IMR-90 (cell line): ENCODE data around the gene MED17. TPM values are rescaled to one million over a fixed set of nuclear protein-coding genes. Genes with fewer than 3 reads are reported as not detected.

ENCODE experiments used
- ATAC-seq: fragments of 200-7000 bp; cut with Tn5 transposase; 2 replicates; pipeline ENCODE4 v1.9.1; 2020; ENCODE audit warnings: low read depth, mild to moderate bottlenecking, moderate library complexity
- BruUV-seq: library from RNA; stranded (reverse); fragments of 400-500 nt; replicated peaks from 2 replicates; lab custom pipeline; 2021; lab: Mats Ljungman, UMichigan
- CTCF ChIA-PET: fragments of 300-600 bp; formaldehyde crosslinking; extraction: SDS; loops from one replicate; lab custom pipeline; 2021; ENCODE audit warnings: antibody characterized with exemption; lab: Yijun Ruan, JAX
- POLR2A ChIA-PET: fragments of 300-600 bp; sonication (Branson Sonifier 250); formaldehyde crosslinking; loops from one replicate; lab custom pipeline; 2022; ENCODE audit warnings: antibody characterized with exemption; ENCODE audit not compliant: unreplicated experiment; lab: Charles Lee
- DNase-seq: peaks from one replicate; pipeline ENCODE4 v3.0.0; 2013
- H2AFZ ChIP-seq: replicated peaks from 2 replicates; pipeline ENCODE3; 2013; ENCODE audit warnings: low read length, mild to moderate bottlenecking; ENCODE audit not compliant: poor library complexity
- H2AK5ac ChIP-seq: 2 replicates; pipeline ENCODE4 v1.6.1; 2013; ENCODE audit warnings: low read depth, low read length, inconsistent platforms
- H2AK9ac ChIP-seq: replicated peaks from 2 replicates; pipeline ENCODE3; 2013; ENCODE audit warnings: mild to moderate bottlenecking, low read depth, low read length, moderate library complexity; ENCODE audit not compliant: poor library complexity
- H2BK120ac ChIP-seq: 2 replicates; pipeline ENCODE4 v1.6.1; 2013; ENCODE audit warnings: low read depth, low read length, inconsistent platforms
- H2BK15ac ChIP-seq: 3 replicates; pipeline ENCODE4 v1.6.1; 2013; ENCODE audit warnings: low read depth, low read length, inconsistent platforms
- H2BK20ac ChIP-seq: 2 replicates; pipeline ENCODE4 v1.6.1; 2013; ENCODE audit warnings: low read depth, mild to moderate bottlenecking, inconsistent platforms, low read length, moderate library complexity
- H2BK5ac ChIP-seq: 2 replicates; pipeline ENCODE4 v1.6.1; 2013; ENCODE audit warnings: mild to moderate bottlenecking, low read depth, low read length, inconsistent platforms; ENCODE audit not compliant: poor library complexity, severe bottlenecking
- H3K14ac ChIP-seq: replicated peaks from 2 replicates; pipeline ENCODE4 v1.6.1; 2013; ENCODE audit warnings: low read depth, low read length, inconsistent platforms
- H3K18ac ChIP-seq: 2 replicates; pipeline ENCODE4 v1.6.1; 2013; ENCODE audit warnings: low read depth, low read length, control low read depth
- H3K23ac ChIP-seq: 2 replicates; pipeline ENCODE4 v1.6.1; 2013; ENCODE audit warnings: low read depth, low read length, inconsistent platforms
- H3K27ac ChIP-seq: 2 replicates; pipeline ENCODE4 v1.5.1; 2013; ENCODE audit warnings: mild to moderate bottlenecking, control low read depth, low read length; ENCODE audit not compliant: insufficient read depth
- H3K27me3 ChIP-seq: 2 replicates; pipeline ENCODE4 v1.6.1; 2013; ENCODE audit warnings: low read length; ENCODE audit not compliant: control insufficient read depth, insufficient read depth
- H3K36me3 ChIP-seq: 2 replicates; pipeline ENCODE4 v1.6.1; 2013; ENCODE audit warnings: low read length, mixed read lengths; ENCODE audit not compliant: control insufficient read depth, insufficient read depth
- H3K4ac ChIP-seq: 2 replicates; pipeline ENCODE4 v1.6.1; 2013; ENCODE audit warnings: low read depth, low read length, inconsistent platforms
- H3K4me1 ChIP-seq: 2 replicates; pipeline ENCODE4 v1.6.1; 2013; ENCODE audit warnings: low read length, mixed read lengths; ENCODE audit not compliant: control insufficient read depth, insufficient read depth
- H3K4me2 ChIP-seq: 2 replicates; pipeline ENCODE4 v1.6.1; 2013; ENCODE audit warnings: low read depth, mild to moderate bottlenecking, control low read depth, low read length, moderate library complexity
- H3K4me3 ChIP-seq: 2 replicates; pipeline ENCODE4 v1.5.1; 2013; ENCODE audit warnings: low read depth, mild to moderate bottlenecking, control low read depth, low read length, moderate library complexity; ENCODE audit not compliant: insufficient read depth
- H3K56ac ChIP-seq: 2 replicates; pipeline ENCODE4 v1.6.1; 2013; ENCODE audit warnings: low read length, inconsistent platforms; ENCODE audit not compliant: insufficient read depth; ENCODE audit errors: extremely low read depth
- H3K79me1 ChIP-seq, 2 experiments: 2 replicates each; pipeline ENCODE4 v1.6.1; 2013; ENCODE audit warnings: low read length in 2 of 2, inconsistent platforms in 1 of 2, low read depth in 1 of 2
- H3K9ac ChIP-seq: 2 replicates; pipeline ENCODE4 v1.6.1; 2013; ENCODE audit warnings: low read depth, low read length, control low read depth
- H3K9me1 ChIP-seq: 2 replicates; pipeline ENCODE4 v1.6.1; 2013; ENCODE audit warnings: low read length, inconsistent platforms; ENCODE audit not compliant: insufficient read depth
- H3K9me3 ChIP-seq: 2 replicates; pipeline ENCODE4 v1.6.1; 2013; ENCODE audit warnings: low read length; ENCODE audit not compliant: control insufficient read depth, insufficient read depth
- H4K20me1 ChIP-seq: 2 replicates; pipeline ENCODE4 v1.6.1; 2013; ENCODE audit warnings: low read length, inconsistent platforms; ENCODE audit not compliant: insufficient read depth
- H4K5ac ChIP-seq: 2 replicates; pipeline ENCODE4 v1.6.1; 2013; ENCODE audit warnings: mild to moderate bottlenecking, low read depth, low read length, control low read depth
- H4K8ac ChIP-seq, 2 experiments: 2 replicates each; pipeline ENCODE4 v1.6.1; 2013; ENCODE audit warnings: low read depth in 2 of 2, low read length in 2 of 2, control low read depth in 1 of 2, inconsistent platforms in 1 of 2
- H4K91ac ChIP-seq: 2 replicates; pipeline ENCODE4 v1.6.1; 2013; ENCODE audit warnings: low read depth, low read length, inconsistent platforms; ENCODE audit not compliant: insufficient read depth
- CEBPB ChIP-seq: IDR thresholded peaks from 2 replicates; pipeline ENCODE4 v1.6.1; 2012; ENCODE audit warnings: low read depth, low read length, improper control_type of control experiment
- CHD1 ChIP-seq: IDR thresholded peaks from 2 replicates; pipeline ENCODE4 v1.6.1; 2012; ENCODE audit warnings: low read depth, low read length, improper control_type of control experiment
- FOS ChIP-seq: fragments of 150-350 bp; IDR thresholded peaks from 2 replicates; pipeline ENCODE4 v1.6.1; 2016; ENCODE audit warnings: low read depth, low read length
- MAFK ChIP-seq: IDR thresholded peaks from 2 replicates; pipeline ENCODE4 v1.6.1; 2012; ENCODE audit warnings: low read depth, low read length, improper control_type of control experiment
- MAZ ChIP-seq: IDR thresholded peaks from 2 replicates; pipeline ENCODE4 v1.6.1; 2012; ENCODE audit warnings: low read depth, mild to moderate bottlenecking, low read length, improper control_type of control experiment, moderate library complexity, borderline replicate concordance
- RCOR1 ChIP-seq: IDR thresholded peaks from 2 replicates; pipeline ENCODE4 v1.6.1; 2012; ENCODE audit warnings: mild to moderate bottlenecking, low read length, improper control_type of control experiment; ENCODE audit not compliant: insufficient replicate concordance
- SMC3 ChIP-seq: fragments of 150-350 bp; IDR thresholded peaks from 2 replicates; pipeline ENCODE4 v1.6.1; 2016; ENCODE audit warnings: low read depth, mild to moderate bottlenecking, antibody characterized with exemption, low read length, moderate library complexity
- WGBS, 2 experiments: methylation state at CpG; one replicate each; pipeline versions ENCODE4 v1.1.5 to v1.1.7; 2013; ENCODE audit warnings: missing lambda C conversion rate in 2 of 2; ENCODE audit not compliant: insufficient read length in 1 of 2; ENCODE audit errors: extremely low coverage in 2 of 2; 5-methylcytosine and 5-hydroxymethylcytosine counted together
- dilution Hi-C: fragments of 300-500 bp; cut with HindIII; formaldehyde crosslinking; loops from one replicate; pipeline ENCODE4 v1.14.3; 2018; ENCODE audit warnings: low sequenced_read_pairs; ENCODE audit not compliant: unreplicated experiment
- in situ Hi-C: fragments of 300-500 bp; cut with MboI; formaldehyde crosslinking; loops from 3 replicates; pipeline ENCODE4 v1.14.3; 2019; ENCODE audit warnings: low sequenced_read_pairs, inconsistent platforms, mixed read lengths
- intact Hi-C: fragments of 100-400 bp; cut with micrococcal nuclease; formaldehyde crosslinking; loops from 2 replicates; pipeline ENCODE4 v1.10.0; 2022
- polyA plus RNA-seq, 3 experiments: library from polyadenylated mRNA; depleted of rRNA; stranded (reverse); fragments of >200 nt; gene quantifications; 2 replicates each; pipeline ENCODE4 v1.2.3, GENCODE V29; 2012; ENCODE audit warnings: low replicate concordance in 1 of 3
- total RNA-seq: library from RNA; depleted of rRNA; stranded (reverse); fragments of >200 nt; gene quantifications from 2 replicates; pipeline ENCODE4 v1.2.3, GENCODE V29; 2012

Gene MED17
- total and polyA plus RNA-seq, 2 of the 4 experiments (the other 2 are of a cell fraction) = 20.0 to 23.3 TPM

GRCh38 chr11:93783765-93784144 is 327 bp upstream of the MED17 start:
- no peak for TF ChIP-seq CHD1
- no peak for TF ChIP-seq CEBPB
- TF ChIP-seq MAZ = no peak
- TF ChIP-seq MAFK = no peak
- no peak for TF ChIP-seq FOS
- TF ChIP-seq RCOR1 = no peak
- no peak for TF ChIP-seq SMC3
- POLR2A ChIA-PET = interaction anchor here (0.6 to 1.3 kb wide), 8 partner anchors 13 to 708 kb away, joined by 3 to 23 read pairs (median 3); no protein-coding TSS in a partner anchor
- Histone ChIP-seq H2AFZ (peak overlapping the region; percentile 96), H3K18ac (peak overlapping the region; percentile 70; the same call in 1 of the 2 replicates), H3K36me3 (peaks cover 3% of the 10 kb centered on the region; the same call in 1 of the 2 replicates), H2AK9ac (no peak overlapping the region), H3K27ac (peak overlapping the region; percentile 60), H3K9me1 (peaks cover 4% of the 10 kb centered on the region; the same call in 1 of the 2 replicates), H2BK5ac (peak overlapping the region; percentile 56), H4K91ac (peak overlapping the region; percentile 71), H3K27me3 (no peaks in the 10 kb centered on the region), H2BK20ac (no peak overlapping the region), H3K4ac (peak overlapping the region; percentile 66; the same call in 1 of the 2 replicates), H2BK120ac (no peak overlapping the region), H2BK15ac (no peak overlapping the region), H4K5ac (peak overlapping the region; percentile 77; the same call in 1 of the 2 replicates), H3K9me3 (no peaks in the 10 kb centered on the region), H4K8ac (peak overlapping the region; percentile 89 to 92), H3K56ac (peak overlapping the region; percentile 98), H3K9ac (peak overlapping the region; percentile 79), H3K23ac (no peak overlapping the region), H4K20me1 (peaks cover 35% of the 10 kb centered on the region), H3K14ac (peak overlapping the region; percentile 81; the same call in 1 of the 2 replicates), H2AK5ac (no peak overlapping the region), H3K4me1 (peaks cover 4% of the 10 kb centered on the region; the same call in 1 of the 2 replicates), H3K79me1 (peaks cover 7 to 14% of the 10 kb centered on the region in 2 experiments; a peak in 2 of 4 replicates), H3K4me3 (peak overlapping the region; percentile 91), H3K4me2 (peak overlapping the region; percentile 69)
- CTCF ChIA-PET = interaction anchor here (0.9 kb wide), 1 partner anchor 18 kb away, joined by 3 read pairs; no protein-coding TSS in a partner anchor
- 5% methylated on average over 4 of the region's 10 CpGs; no CpG with 5 or more reads in 1 of the 2 experiments for WGBS, 2 experiments
- DNase-seq = no peak
- in situ Hi-C loops (no loop called here), intact Hi-C loops (loop anchor here (1.0 kb wide), 1 partner anchor 42 kb away; the partner anchor contains the start of genes C11orf54 and TAF1D), dilution Hi-C loops (no loop called here)
- no TSS peak for BruUV-seq
- ATAC-seq = peak; percentile 64
